Astrocyte (in vitro differentiated cells and primary cell): Measurements from ENCODE around the gene AIM2. TPM values are rescaled to one million over a fixed set of nuclear protein-coding genes. Genes with fewer than 3 reads are reported as not detected.
A peak's percentile ranks its signal among the peaks of the same experiment; 100 is the strongest.

Experiments
- DNase-seq: peaks from one replicate; pipeline ENCODE4 v3.0.0-alpha.2; 2010; ENCODE audit warnings: low read depth
- FAIRE-seq: peaks from 2 replicates; lab custom pipeline; 2011; peaks lifted over from hg19 to GRCh38; lab: Jason Lieb, UNC
- H2AFZ ChIP-seq: 2 replicates; pipeline ENCODE4 v1.6.0; 2012; ENCODE audit warnings: low read depth, low read length, inconsistent platforms
- H3K27ac ChIP-seq: 2 replicates; pipeline ENCODE4 v1.5.1; 2011; ENCODE audit warnings: low read depth, low read length, inconsistent platforms
- H3K27me3 ChIP-seq: 2 replicates; pipeline ENCODE4 v1.6.0; 2011; ENCODE audit warnings: low read length, inconsistent platforms; ENCODE audit not compliant: insufficient read depth
- H3K36me3 ChIP-seq: 2 replicates; pipeline ENCODE4 v1.5.1; 2011; ENCODE audit warnings: low read length, inconsistent platforms; ENCODE audit not compliant: insufficient read depth
- H3K4me1 ChIP-seq: 2 replicates; pipeline ENCODE4 v1.5.1; 2011; ENCODE audit warnings: low read length, inconsistent platforms; ENCODE audit not compliant: insufficient read depth
- H3K4me2 ChIP-seq: 2 replicates; pipeline ENCODE4 v1.6.0; 2012; ENCODE audit warnings: low read length, inconsistent platforms
- H3K4me3 ChIP-seq: 2 replicates; pipeline ENCODE4 v1.5.1; 2011; ENCODE audit warnings: low read depth, mild to moderate bottlenecking, low read length, inconsistent platforms; ENCODE audit not compliant: insufficient read depth
- H3K79me2 ChIP-seq: 2 replicates; pipeline ENCODE4 v1.6.0; 2012; ENCODE audit warnings: mild to moderate bottlenecking, low read length, inconsistent platforms; ENCODE audit not compliant: insufficient read depth
- H3K9ac ChIP-seq: 2 replicates; pipeline ENCODE4 v1.6.0; 2012; ENCODE audit warnings: mild to moderate bottlenecking, low read length, inconsistent platforms
- H3K9me3 ChIP-seq: 2 replicates; pipeline ENCODE4 v1.5.1; 2012; ENCODE audit warnings: low read depth, mild to moderate bottlenecking, low read length, inconsistent platforms; ENCODE audit not compliant: insufficient read depth
- H4K20me1 ChIP-seq: 2 replicates; pipeline ENCODE4 v1.6.0; 2012; ENCODE audit warnings: low read length, inconsistent platforms; ENCODE audit not compliant: insufficient read depth
- H3K27ac Mint-ChIP-seq: one replicate; pipeline ENCODE4 v1.8.0; 2021; ENCODE audit warnings: mild to moderate bottlenecking, mixed read lengths; ENCODE audit not compliant: unreplicated experiment
- H3K27me3 Mint-ChIP-seq: one replicate; pipeline ENCODE4 v1.8.0; 2021; ENCODE audit warnings: low read depth, mixed read lengths; ENCODE audit not compliant: unreplicated experiment
- H3K36me3 Mint-ChIP-seq: one replicate; pipeline ENCODE4 v1.8.0; 2021; ENCODE audit warnings: low read depth, mixed read lengths; ENCODE audit not compliant: unreplicated experiment
- H3K4me1 Mint-ChIP-seq: one replicate; pipeline ENCODE4 v1.8.0; 2021; ENCODE audit warnings: low read depth, mixed read lengths; ENCODE audit not compliant: unreplicated experiment
- H3K4me3 Mint-ChIP-seq: one replicate; pipeline ENCODE4 v1.8.0; 2021; ENCODE audit warnings: mild to moderate bottlenecking, moderate library complexity, mixed read lengths; ENCODE audit not compliant: unreplicated experiment
- H3K9me3 Mint-ChIP-seq: one replicate; pipeline ENCODE4 v1.8.0; 2021; ENCODE audit warnings: mild to moderate bottlenecking, mixed read lengths; ENCODE audit not compliant: unreplicated experiment
- CTCF ChIP-seq: IDR thresholded peaks from 2 replicates; pipeline ENCODE4 v1.5.1; 2011; ENCODE audit warnings: low read depth, mild to moderate bottlenecking, inconsistent platforms, low read length, moderate library complexity; ENCODE audit not compliant: insufficient read depth
- EZH2 ChIP-seq: IDR thresholded peaks from 2 replicates; pipeline ENCODE4 v1.6.1; 2012; ENCODE audit warnings: mild to moderate bottlenecking, low read length, inconsistent platforms; ENCODE audit not compliant: insufficient read depth
- total RNA-seq: library from RNA; stranded (reverse); gene quantifications from 2 replicates; pipeline ENCODE4 v1.2.1, GENCODE V29; 2021

AIM2 gene
- total RNA-seq, 1 donor from 2014 or later, result 1.3 TPM

GRCh38 chr1:159071970-159072582, 4.5 kb downstream of the AIM2 start:
- H2AFZ ChIP-seq, result no peak overlapping the region
- H3K9me3 Mint-ChIP-seq, result no peaks in the 10 kb centered on the region
- no peaks in the 10 kb centered on the region for H4K20me1 ChIP-seq
- no peaks in the 10 kb centered on the region for H3K27me3 Mint-ChIP-seq
- H3K4me1 Mint-ChIP-seq, result peaks cover 4% of the 10 kb centered on the region
- peak; percentile 66 for FAIRE-seq
- H3K27me3 ChIP-seq, result peaks cover 5% of the 10 kb centered on the region
- no peaks in the 10 kb centered on the region for H3K36me3 Mint-ChIP-seq
- no peaks in the 10 kb centered on the region for H3K79me2 ChIP-seq
- no peaks in the 10 kb centered on the region for H3K36me3 ChIP-seq
- no peaks in the 10 kb centered on the region for H3K9me3 ChIP-seq
- no peak overlapping the region for H3K4me2 ChIP-seq
- TF ChIP-seq CTCF (peak; percentile 83), EZH2 (no peak)
- H3K27ac ChIP-seq, result no peak overlapping the region
- H3K4me1 ChIP-seq, result no peaks in the 10 kb centered on the region
- DNase-seq, result peak; percentile 43
- H3K27ac Mint-ChIP-seq, result no peak overlapping the region
- H3K4me3 ChIP-seq, result no peak overlapping the region
- no peak overlapping the region for H3K9ac ChIP-seq
- H3K4me3 Mint-ChIP-seq, result no peak overlapping the region

GRCh38 chr1:159068886-159069285, 7.7 kb downstream of the AIM2 start:
- Mint-ChIP-seq H3K27ac (no peak overlapping the region), H3K4me3 (no peak overlapping the region), H3K9me3 (no peaks in the 10 kb centered on the region), H3K27me3 (no peaks in the 10 kb centered on the region), H3K36me3 (no peaks in the 10 kb centered on the region), H3K4me1 (no peaks in the 10 kb centered on the region)
- Histone ChIP-seq H3K4me2 (no peak overlapping the region), H3K79me2 (no peaks in the 10 kb centered on the region), H3K9ac (no peak overlapping the region), H4K20me1 (no peaks in the 10 kb centered on the region), H3K9me3 (no peaks in the 10 kb centered on the region), H3K4me3 (no peak overlapping the region), H2AFZ (no peak overlapping the region), H3K36me3 (no peaks in the 10 kb centered on the region), H3K4me1 (no peaks in the 10 kb centered on the region), H3K27me3 (no peaks in the 10 kb centered on the region), H3K27ac (no peak overlapping the region)
- DNase-seq, result peak; percentile 21
- no peak for FAIRE-seq
- TF ChIP-seq CTCF (no peak), EZH2 (no peak)

- no peak for FAIRE-seq
- Histone ChIP-seq H3K4me3 (no peak overlapping the region), H4K20me1 (no peaks in the 10 kb centered on the region), H3K4me1 (no peaks in the 10 kb centered on the region), H3K27ac (no peak overlapping the region), H3K9ac (no peak overlapping the region), H3K4me2 (no peak overlapping the region), H3K36me3 (no peaks in the 10 kb centered on the region), H3K9me3 (no peaks in the 10 kb centered on the region), H3K79me2 (no peaks in the 10 kb centered on the region), H2AFZ (no peak overlapping the region), H3K27me3 (no peaks in the 10 kb centered on the region)
- no peak for TF ChIP-seq EZH2
- no peak for TF ChIP-seq CTCF
- no peaks in the 10 kb centered on the region for H3K36me3 Mint-ChIP-seq
- H3K27ac Mint-ChIP-seq, result no peak overlapping the region
- H3K4me3 Mint-ChIP-seq, result no peak overlapping the region
- no peaks in the 10 kb centered on the region for H3K9me3 Mint-ChIP-seq
- no peaks in the 10 kb centered on the region for H3K27me3 Mint-ChIP-seq
- no peak for DNase-seq
- no peaks in the 10 kb centered on the region for H3K4me1 Mint-ChIP-seq
Observed at GRCh38 chr1:159067699-159068621, 8.6 kb downstream of the AIM2 start.
